ENCODE results near the gene MMD2. TPM values are rescaled to one million over a fixed set of nuclear protein-coding genes. Genes with fewer than 3 reads are reported as not detected.

Gene MMD2
- total and polyA plus RNA-seq, 2 of the 8 experiments (the other 6 are each of a cell fraction or from before 2014, with no cell fraction given) = 0.14 TPM; not detected in 1

DNA sequence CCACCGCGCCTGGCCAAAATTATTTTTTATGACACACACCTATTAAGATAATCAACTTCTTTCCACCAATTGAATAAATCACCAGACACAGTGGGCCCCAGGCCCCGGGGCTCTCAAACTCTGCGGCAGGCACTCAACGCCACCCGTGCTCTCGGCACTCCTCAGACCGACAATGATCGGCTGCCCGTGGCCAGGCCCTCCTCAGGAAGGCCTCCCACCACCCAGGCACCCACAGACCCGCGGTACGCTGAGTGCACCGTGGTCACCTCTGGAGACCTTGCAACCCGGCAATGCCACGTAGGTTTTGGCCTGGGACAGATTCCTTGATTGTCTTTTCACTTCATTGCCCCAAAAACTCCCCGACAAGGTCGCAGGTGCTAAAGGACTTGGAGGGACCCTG lies 82.4 kb downstream of the MMD2 start (continued):
- TF ChIP-seq, protein P1, sequence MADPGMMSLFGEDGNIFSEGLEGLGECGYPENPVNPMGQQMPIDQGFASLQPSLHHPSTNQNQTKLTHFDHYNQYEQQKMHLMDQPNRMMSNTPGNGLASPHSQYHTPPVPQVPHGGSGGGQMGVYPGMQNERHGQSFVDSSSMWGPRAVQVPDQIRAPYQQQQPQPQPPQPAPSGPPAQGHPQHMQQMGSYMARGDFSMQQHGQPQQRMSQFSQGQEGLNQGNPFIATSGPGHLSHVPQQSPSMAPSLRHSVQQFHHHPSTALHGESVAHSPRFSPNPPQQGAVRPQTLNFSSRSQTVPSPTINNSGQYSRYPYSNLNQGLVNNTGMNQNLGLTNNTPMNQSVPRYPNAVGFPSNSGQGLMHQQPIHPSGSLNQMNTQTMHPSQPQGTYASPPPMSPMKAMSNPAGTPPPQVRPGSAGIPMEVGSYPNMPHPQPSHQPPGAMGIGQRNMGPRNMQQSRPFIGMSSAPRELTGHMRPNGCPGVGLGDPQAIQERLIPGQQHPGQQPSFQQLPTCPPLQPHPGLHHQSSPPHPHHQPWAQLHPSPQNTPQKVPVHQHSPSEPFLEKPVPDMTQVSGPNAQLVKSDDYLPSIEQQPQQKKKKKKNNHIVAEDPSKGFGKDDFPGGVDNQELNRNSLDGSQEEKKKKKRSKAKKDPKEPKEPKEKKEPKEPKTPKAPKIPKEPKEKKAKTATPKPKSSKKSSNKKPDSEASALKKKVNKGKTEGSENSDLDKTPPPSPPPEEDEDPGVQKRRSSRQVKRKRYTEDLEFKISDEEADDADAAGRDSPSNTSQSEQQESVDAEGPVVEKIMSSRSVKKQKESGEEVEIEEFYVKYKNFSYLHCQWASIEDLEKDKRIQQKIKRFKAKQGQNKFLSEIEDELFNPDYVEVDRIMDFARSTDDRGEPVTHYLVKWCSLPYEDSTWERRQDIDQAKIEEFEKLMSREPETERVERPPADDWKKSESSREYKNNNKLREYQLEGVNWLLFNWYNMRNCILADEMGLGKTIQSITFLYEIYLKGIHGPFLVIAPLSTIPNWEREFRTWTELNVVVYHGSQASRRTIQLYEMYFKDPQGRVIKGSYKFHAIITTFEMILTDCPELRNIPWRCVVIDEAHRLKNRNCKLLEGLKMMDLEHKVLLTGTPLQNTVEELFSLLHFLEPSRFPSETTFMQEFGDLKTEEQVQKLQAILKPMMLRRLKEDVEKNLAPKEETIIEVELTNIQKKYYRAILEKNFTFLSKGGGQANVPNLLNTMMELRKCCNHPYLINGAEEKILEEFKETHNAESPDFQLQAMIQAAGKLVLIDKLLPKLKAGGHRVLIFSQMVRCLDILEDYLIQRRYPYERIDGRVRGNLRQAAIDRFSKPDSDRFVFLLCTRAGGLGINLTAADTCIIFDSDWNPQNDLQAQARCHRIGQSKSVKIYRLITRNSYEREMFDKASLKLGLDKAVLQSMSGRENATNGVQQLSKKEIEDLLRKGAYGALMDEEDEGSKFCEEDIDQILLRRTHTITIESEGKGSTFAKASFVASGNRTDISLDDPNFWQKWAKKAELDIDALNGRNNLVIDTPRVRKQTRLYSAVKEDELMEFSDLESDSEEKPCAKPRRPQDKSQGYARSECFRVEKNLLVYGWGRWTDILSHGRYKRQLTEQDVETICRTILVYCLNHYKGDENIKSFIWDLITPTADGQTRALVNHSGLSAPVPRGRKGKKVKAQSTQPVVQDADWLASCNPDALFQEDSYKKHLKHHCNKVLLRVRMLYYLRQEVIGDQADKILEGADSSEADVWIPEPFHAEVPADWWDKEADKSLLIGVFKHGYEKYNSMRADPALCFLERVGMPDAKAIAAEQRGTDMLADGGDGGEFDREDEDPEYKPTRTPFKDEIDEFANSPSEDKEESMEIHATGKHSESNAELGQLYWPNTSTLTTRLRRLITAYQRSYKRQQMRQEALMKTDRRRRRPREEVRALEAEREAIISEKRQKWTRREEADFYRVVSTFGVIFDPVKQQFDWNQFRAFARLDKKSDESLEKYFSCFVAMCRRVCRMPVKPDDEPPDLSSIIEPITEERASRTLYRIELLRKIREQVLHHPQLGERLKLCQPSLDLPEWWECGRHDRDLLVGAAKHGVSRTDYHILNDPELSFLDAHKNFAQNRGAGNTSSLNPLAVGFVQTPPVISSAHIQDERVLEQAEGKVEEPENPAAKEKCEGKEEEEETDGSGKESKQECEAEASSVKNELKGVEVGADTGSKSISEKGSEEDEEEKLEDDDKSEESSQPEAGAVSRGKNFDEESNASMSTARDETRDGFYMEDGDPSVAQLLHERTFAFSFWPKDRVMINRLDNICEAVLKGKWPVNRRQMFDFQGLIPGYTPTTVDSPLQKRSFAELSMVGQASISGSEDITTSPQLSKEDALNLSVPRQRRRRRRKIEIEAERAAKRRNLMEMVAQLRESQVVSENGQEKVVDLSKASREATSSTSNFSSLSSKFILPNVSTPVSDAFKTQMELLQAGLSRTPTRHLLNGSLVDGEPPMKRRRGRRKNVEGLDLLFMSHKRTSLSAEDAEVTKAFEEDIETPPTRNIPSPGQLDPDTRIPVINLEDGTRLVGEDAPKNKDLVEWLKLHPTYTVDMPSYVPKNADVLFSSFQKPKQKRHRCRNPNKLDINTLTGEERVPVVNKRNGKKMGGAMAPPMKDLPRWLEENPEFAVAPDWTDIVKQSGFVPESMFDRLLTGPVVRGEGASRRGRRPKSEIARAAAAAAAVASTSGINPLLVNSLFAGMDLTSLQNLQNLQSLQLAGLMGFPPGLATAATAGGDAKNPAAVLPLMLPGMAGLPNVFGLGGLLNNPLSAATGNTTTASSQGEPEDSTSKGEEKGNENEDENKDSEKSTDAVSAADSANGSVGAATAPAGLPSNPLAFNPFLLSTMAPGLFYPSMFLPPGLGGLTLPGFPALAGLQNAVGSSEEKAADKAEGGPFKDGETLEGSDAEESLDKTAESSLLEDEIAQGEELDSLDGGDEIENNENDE (IDR thresholded peaks at IDR 0.05; ENCODE audit: insufficient replicate concordance, low read length) = no peak
- TF ChIP-seq, protein P2, sequence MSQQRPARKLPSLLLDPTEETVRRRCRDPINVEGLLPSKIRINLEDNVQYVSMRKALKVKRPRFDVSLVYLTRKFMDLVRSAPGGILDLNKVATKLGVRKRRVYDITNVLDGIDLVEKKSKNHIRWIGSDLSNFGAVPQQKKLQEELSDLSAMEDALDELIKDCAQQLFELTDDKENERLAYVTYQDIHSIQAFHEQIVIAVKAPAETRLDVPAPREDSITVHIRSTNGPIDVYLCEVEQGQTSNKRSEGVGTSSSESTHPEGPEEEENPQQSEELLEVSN (IDR thresholded peaks at IDR 0.05) = no peak

Data from H1 (cell line).